ENCODE data around the gene TLR8.

The TLR8 gene

DNA sequence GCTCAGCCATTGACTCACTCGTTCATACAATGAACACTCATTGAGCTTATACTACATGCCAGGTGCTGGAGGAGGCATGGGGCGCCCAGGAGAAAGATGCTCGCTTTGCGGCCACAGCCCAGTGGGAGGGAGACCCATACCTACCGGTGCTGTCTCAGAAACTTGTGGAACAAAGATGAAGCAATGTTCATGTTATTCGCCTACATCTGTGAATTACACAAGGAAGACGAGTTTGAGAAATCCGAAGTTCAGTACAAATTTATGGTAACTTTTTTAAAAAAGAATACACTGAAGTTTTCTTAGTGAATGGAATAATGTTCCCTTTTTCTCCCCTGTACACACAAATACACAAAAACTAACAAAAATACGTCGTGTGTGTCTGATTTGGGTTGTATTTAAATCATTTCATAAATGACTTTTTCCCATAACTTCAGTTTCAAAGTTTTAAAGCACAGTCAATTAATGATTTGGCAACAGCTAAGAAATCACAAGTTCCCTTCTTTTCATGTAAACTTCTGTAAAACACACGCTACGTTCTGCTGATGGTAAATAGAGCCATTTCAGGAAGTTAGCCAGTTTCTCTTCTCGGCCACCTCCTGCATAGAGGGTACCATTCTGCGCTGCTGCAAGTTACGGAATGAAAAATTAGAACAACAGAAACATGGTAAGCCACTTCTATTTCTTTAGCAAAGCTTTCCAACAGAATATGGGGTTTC lies at the start of gene TLR8:
TSS of gene TLR8 (plus strand) at position 575 of the 716 bp plus-strand sequence. CDS start at position 662, 87 bp downstream.
- no peak for TF ChIP-seq GATA3 (IDR thresholded peaks at IDR 0.05; ENCODE audit: low read depth, low read length)

DNA sequence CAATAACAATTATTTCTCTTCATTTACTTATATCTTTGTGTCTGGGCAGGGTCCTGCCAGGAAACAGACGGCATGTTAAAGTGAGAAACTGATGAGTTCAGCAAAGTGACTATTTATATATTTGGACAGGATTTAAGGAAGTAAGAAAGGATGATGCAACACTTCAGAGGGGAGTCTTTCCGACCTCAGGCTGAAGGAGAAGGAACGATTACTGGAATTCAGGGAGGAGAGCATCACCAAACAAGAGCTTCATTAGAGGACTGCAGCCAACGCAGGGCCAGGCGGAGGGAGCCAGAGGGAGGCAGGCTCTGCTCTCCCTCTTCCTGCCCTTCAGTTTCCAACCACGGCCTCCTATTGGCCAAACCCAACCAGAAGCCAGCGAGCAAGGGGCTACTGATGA lies 41.1 kb upstream of the TLR8 start:
- no peak for TF ChIP-seq GATA3 (IDR thresholded peaks at IDR 0.05; ENCODE audit: low read depth, low read length)
- no peak for TF ChIP-seq GATA2 (IDR thresholded peaks at IDR 0.05; ENCODE audit: low read depth, low read length)

DNA sequence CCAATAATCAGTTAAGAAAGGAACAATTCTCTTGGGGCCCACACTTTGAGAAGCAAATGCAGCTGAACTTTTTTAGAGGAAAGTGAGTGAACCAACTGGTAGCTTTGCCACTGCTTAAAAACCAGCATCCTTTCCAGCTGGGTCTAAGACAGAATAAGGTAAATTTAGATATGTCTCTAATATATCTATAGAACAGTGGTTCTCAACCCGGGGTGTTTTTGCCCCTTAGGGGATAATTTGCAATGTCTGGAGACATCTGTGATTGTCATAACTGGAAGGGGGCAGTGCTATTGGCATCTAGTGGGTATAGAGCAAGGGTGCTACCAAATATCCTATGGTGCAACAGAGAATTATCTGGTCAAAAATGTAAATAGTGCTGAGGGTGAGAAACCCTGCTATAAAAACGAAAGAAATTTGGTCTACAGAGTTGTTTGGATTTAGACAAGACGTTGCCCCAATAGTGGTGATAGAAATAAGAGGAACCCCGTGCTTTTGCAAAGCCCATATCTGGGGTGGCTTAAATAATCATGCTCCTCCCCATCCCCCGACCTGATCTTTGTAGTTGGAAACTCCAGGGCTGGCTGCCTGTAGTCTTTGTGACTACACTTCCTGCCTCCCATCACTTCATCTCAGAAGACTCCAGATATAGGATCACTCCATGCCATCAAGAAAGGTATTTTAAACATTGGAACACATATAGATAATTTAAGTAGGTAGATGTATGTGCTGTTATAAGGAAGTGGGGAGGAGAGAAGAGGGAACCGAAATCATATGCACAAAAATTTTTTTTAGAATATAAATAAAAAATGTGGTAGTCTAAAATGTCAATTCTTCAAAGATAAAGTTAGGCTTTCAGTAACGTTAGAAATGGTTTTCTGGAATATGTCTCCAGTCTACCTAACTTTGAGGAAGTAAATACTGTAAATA lies 39.7 kb upstream of the TLR8 start, which contains the start of gene TLR7:
TSS of gene TLR7 (plus strand) at position 622 of the 927 bp plus-strand sequence. CDS start 507 bp downstream, outside the sequence.
- TF ChIP-seq GATA2 (IDR thresholded peaks at IDR 0.05; ENCODE audit: low read depth, low read length) (no peak), GATA3 (IDR thresholded peaks at IDR 0.05; ENCODE audit: low read depth, low read length) (no peak)

DNA sequence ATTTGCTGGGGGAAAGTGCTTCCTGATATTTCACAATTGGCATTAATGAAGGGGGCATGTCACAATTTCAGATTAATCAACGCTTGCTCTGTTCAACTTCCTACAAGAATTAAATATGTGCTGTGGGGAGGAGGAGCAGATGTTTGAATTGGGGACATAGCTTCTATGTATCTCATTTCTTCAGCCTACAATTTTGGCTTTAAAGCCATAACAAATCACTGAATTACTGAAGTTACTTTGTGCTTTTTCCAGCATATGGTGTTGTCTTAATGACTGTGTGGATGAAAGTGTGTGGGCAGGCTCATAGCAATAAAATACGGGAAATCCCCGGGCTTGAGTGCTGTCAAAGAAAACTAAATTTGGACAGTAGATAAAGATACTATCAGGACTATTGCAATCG lies 38.7 kb upstream of the TLR8 start:
- TF ChIP-seq GATA3 (IDR thresholded peaks at IDR 0.05; ENCODE audit: low read depth, low read length) (no peak), GATA2 (IDR thresholded peaks at IDR 0.05; ENCODE audit: low read depth, low read length) (no peak)

DNA sequence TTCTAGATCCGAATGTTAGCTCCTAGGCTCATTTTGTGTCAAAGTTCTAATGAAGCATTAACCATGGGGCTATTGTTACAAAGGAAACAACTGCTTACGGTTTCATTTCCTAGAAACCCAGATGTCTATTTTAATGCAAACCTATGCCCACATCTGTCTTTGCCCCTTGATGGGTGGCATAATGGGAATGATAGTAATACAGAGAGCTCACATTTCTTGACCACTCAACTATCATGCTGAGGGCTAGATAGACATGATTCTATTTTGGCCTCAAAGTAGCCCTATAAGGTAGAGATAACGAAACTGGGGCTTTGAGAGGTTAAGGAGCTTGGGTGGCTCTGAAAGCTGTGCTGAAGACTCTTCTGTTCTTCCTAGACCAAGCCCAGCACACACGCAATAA lies 37.7 kb upstream of the TLR8 start:
- no peak for TF ChIP-seq GATA3 (IDR thresholded peaks at IDR 0.05; ENCODE audit: low read depth, low read length)
- TF ChIP-seq GATA2 (IDR thresholded peaks at IDR 0.05; ENCODE audit: low read depth, low read length), result no peak

DNA sequence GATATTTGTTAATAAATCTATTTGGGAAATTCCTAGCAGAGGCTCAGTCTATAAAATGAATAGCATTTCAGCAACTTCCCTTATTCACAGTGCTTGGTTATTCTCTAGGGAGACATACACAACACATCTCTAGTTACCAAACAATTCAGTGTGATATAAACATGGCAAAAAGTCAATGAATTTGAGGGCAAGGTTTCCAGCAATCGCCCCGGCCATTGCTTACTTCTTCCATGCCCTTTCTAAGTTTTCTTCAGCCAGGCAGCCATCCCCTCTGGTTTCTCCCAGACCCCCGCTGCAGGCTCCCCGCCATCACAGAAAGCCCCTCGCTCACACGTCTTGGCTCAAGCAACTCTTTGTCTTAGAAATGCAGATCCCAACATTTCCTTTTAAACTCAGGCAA lies 35.2 kb upstream of the TLR8 start:
- TF ChIP-seq GATA2 (IDR thresholded peaks at IDR 0.05; ENCODE audit: low read depth, low read length) (no peak), GATA3 (IDR thresholded peaks at IDR 0.05; ENCODE audit: low read depth, low read length) (no peak)

DNA sequence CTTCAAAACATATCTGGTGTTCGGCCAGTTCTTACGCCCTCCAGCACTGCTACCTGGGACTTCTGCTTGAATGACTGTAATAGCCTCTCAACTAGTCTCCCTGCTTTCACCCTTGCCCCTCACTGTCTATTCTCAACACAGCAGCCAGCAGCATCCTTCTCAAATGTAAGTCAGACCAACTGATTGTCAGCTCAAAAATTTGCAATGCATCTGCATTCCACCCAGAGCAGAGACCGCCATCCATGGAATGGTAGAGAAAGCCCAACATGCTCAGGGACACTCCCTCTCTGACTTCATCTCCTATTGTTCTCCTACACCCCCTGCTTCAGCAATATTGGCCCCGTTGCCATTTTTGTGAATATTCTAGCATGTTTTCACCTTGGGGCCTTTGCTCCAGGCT lies 33.7 kb upstream of the TLR8 start:
- TF ChIP-seq GATA3 (IDR thresholded peaks at IDR 0.05; ENCODE audit: low read depth, low read length), result no peak
- TF ChIP-seq GATA2 (IDR thresholded peaks at IDR 0.05; ENCODE audit: low read depth, low read length), result no peak

DNA sequence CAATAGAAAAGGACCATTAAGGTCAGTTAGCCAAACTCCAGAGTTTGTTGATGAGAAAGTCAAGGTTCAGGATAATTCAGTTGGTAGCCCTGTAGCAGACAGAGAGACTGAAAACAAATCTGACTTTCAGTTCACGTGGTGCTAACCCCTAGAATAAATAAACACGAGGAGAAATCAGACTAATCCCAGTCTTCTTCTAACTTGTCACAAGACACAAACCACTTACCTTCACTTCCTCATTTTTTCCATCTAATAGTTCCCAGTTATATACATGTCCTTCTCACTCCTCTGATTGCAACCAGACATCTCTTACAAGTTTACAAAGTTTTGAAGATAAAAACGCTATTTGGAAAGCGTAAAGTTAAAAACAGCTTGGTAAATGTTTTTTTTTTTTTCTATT lies 31.8 kb upstream of the TLR8 start:
- TF ChIP-seq GATA3 (IDR thresholded peaks at IDR 0.05; ENCODE audit: low read depth, low read length), result no peak
- TF ChIP-seq GATA2 (IDR thresholded peaks at IDR 0.05; ENCODE audit: low read depth, low read length), result no peak

DNA sequence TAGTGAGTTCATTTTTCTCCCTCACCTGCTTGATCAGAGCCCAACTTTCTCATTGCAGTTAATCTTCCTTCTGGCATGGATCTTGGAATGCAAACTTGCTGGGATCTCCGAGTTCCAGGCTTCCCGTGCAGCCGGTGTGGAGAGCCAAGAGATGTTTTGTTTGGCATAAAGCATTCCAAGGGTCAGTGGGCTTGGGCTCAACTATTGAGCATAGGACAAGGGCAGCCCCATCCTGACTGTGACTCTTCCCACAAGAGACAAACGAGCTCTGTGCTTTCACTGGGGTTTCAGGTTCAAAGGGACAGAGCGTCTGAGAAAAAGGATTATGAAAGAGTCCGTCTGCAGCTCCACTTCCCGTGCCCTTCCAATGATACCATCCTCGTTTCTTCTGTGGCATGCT lies 29.0 kb upstream of the TLR8 start:
- TF ChIP-seq GATA3 (IDR thresholded peaks at IDR 0.05; ENCODE audit: low read depth, low read length) (no peak), GATA2 (IDR thresholded peaks at IDR 0.05; ENCODE audit: low read depth, low read length) (no peak)

DNA sequence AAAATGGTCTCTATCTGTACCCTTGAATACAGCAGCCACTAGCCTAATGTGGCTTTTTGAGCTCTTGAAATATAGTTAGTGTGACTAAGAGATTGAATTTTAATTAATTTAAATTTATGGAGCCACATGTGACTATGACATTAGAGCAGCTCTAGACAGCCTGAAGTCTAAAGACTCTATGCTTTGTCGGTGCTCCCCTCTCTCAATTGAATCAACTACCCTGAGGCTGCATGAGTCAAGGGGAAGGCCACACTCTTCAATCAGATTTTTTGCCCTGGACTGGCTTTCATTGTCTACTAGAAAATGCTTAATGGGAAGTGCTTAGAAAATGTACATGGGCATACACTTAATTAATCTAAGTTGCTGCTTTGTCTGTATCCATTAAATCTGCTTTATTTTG lies 27.9 kb upstream of the TLR8 start:
- no peak for TF ChIP-seq GATA2 (IDR thresholded peaks at IDR 0.05; ENCODE audit: low read depth, low read length)
- no peak for TF ChIP-seq GATA3 (IDR thresholded peaks at IDR 0.05; ENCODE audit: low read depth, low read length)

DNA sequence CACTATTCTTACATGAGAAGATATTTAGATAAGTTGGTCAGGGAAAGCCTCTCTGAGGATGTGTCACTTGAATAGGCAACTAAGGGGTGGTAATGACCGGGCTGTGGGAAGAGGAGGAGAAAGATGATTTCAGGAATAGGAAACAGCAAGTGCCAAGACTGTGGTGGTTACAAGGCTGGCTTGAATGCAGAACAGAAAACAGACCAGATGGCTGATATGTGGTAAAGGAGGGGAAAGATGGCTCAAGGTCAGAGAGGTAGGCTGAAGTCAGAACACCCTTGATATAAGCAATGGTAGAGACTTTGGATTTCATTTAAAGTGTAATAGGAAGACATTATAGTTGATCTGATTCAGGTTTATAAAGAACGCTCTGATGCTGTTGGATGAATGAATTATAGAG lies 24.5 kb upstream of the TLR8 start:
- TF ChIP-seq GATA2 (IDR thresholded peaks at IDR 0.05; ENCODE audit: low read depth, low read length), result no peak
- TF ChIP-seq GATA3 (IDR thresholded peaks at IDR 0.05; ENCODE audit: low read depth, low read length), result no peak

DNA sequence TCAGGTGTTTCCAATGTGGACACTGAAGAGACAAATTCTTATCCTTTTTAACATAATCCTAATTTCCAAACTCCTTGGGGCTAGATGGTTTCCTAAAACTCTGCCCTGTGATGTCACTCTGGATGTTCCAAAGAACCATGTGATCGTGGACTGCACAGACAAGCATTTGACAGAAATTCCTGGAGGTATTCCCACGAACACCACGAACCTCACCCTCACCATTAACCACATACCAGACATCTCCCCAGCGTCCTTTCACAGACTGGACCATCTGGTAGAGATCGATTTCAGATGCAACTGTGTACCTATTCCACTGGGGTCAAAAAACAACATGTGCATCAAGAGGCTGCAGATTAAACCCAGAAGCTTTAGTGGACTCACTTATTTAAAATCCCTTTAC lies 20.9 kb upstream of the TLR8 start:
- TF ChIP-seq GATA2 (IDR thresholded peaks at IDR 0.05; ENCODE audit: low read depth, low read length), result no peak
- TF ChIP-seq GATA3 (IDR thresholded peaks at IDR 0.05; ENCODE audit: low read depth, low read length), result no peak

DNA sequence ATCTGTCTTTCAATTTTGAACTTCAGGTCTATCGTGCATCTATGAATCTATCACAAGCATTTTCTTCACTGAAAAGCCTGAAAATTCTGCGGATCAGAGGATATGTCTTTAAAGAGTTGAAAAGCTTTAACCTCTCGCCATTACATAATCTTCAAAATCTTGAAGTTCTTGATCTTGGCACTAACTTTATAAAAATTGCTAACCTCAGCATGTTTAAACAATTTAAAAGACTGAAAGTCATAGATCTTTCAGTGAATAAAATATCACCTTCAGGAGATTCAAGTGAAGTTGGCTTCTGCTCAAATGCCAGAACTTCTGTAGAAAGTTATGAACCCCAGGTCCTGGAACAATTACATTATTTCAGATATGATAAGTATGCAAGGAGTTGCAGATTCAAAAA lies 19.9 kb upstream of the TLR8 start:
- TF ChIP-seq GATA3 (IDR thresholded peaks at IDR 0.05; ENCODE audit: low read depth, low read length), result no peak
- no peak for TF ChIP-seq GATA2 (IDR thresholded peaks at IDR 0.05; ENCODE audit: low read depth, low read length)

DNA sequence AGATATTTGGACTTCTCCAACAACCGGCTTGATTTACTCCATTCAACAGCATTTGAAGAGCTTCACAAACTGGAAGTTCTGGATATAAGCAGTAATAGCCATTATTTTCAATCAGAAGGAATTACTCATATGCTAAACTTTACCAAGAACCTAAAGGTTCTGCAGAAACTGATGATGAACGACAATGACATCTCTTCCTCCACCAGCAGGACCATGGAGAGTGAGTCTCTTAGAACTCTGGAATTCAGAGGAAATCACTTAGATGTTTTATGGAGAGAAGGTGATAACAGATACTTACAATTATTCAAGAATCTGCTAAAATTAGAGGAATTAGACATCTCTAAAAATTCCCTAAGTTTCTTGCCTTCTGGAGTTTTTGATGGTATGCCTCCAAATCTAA lies 19.3 kb upstream of the TLR8 start:
- TF ChIP-seq GATA2 (IDR thresholded peaks at IDR 0.05; ENCODE audit: low read depth, low read length) (no peak), GATA3 (IDR thresholded peaks at IDR 0.05; ENCODE audit: low read depth, low read length) (no peak)

DNA sequence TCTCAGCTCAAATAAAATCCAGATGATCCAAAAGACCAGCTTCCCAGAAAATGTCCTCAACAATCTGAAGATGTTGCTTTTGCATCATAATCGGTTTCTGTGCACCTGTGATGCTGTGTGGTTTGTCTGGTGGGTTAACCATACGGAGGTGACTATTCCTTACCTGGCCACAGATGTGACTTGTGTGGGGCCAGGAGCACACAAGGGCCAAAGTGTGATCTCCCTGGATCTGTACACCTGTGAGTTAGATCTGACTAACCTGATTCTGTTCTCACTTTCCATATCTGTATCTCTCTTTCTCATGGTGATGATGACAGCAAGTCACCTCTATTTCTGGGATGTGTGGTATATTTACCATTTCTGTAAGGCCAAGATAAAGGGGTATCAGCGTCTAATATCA lies 18.7 kb upstream of the TLR8 start:
- TF ChIP-seq GATA2 (IDR thresholded peaks at IDR 0.05; ENCODE audit: low read depth, low read length), result no peak
- TF ChIP-seq GATA3 (IDR thresholded peaks at IDR 0.05; ENCODE audit: low read depth, low read length), result no peak
